ENCODE measurements around the gene ASTN2.

DNA sequence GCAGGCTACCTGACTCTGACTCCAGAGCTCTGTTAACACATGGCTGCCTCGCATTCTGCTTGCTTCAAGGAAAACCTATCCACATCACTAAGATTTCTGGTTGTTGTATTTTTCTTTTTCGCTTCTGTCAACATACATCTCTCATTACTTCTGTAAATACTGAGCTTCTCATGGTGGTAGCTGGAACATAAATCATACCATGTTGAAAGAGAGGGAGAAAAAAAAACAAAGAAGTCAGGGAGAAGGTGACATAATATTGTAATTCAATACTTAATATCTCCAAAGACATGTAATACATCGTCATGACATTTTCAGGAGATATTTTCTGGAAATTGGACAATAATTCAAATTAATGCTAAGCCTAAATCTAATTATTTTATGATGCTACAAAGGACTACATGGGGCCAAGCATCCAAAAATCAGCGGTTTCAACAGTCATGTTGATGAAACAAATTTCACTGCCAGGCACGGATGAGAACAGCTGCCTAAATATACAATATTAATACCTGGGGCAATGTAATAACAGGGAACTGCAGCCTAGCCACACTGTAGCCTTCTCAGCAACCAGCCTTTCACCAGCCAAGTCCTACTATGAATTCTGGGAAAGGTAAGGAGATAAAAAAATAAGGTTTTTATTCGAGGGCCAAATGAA, 395.8 kb downstream of the ASTN2 start:
- TF ChIP-seq ZSCAN20 (CRISPR knock-in tag; IDR thresholded peaks at IDR 0.05) (no peak), POLR2A (IDR thresholded peaks at IDR 0.05; ENCODE audit: low read length) (no peak), RAD21 (conservative IDR thresholded peaks at IDR 0.05 in 1 of 2, IDR thresholded peaks at IDR 0.05 in 1 of 2) (no peak), EP300 (IDR thresholded peaks at IDR 0.05) (no peak), MYC (IDR thresholded peaks at IDR 0.05; ENCODE audit: borderline replicate concordance, low read length) (no peak), CEBPB (IDR thresholded peaks at IDR 0.05) (no peak)
- TF ChIP-seq, protein P1, sequence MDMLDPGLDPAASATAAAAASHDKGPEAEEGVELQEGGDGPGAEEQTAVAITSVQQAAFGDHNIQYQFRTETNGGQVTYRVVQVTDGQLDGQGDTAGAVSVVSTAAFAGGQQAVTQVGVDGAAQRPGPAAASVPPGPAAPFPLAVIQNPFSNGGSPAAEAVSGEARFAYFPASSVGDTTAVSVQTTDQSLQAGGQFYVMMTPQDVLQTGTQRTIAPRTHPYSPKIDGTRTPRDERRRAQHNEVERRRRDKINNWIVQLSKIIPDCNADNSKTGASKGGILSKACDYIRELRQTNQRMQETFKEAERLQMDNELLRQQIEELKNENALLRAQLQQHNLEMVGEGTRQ (IDR thresholded peaks at IDR 0.05), result no peak
- TF ChIP-seq, protein P2, sequence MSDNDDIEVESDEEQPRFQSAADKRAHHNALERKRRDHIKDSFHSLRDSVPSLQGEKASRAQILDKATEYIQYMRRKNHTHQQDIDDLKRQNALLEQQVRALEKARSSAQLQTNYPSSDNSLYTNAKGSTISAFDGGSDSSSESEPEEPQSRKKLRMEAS (IDR thresholded peaks at IDR 0.05), result no peak
- TF ChIP-seq, protein P3, sequence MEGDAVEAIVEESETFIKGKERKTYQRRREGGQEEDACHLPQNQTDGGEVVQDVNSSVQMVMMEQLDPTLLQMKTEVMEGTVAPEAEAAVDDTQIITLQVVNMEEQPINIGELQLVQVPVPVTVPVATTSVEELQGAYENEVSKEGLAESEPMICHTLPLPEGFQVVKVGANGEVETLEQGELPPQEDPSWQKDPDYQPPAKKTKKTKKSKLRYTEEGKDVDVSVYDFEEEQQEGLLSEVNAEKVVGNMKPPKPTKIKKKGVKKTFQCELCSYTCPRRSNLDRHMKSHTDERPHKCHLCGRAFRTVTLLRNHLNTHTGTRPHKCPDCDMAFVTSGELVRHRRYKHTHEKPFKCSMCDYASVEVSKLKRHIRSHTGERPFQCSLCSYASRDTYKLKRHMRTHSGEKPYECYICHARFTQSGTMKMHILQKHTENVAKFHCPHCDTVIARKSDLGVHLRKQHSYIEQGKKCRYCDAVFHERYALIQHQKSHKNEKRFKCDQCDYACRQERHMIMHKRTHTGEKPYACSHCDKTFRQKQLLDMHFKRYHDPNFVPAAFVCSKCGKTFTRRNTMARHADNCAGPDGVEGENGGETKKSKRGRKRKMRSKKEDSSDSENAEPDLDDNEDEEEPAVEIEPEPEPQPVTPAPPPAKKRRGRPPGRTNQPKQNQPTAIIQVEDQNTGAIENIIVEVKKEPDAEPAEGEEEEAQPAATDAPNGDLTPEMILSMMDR (IDR thresholded peaks at IDR 0.05), result no peak
- TF ChIP-seq, protein P4, sequence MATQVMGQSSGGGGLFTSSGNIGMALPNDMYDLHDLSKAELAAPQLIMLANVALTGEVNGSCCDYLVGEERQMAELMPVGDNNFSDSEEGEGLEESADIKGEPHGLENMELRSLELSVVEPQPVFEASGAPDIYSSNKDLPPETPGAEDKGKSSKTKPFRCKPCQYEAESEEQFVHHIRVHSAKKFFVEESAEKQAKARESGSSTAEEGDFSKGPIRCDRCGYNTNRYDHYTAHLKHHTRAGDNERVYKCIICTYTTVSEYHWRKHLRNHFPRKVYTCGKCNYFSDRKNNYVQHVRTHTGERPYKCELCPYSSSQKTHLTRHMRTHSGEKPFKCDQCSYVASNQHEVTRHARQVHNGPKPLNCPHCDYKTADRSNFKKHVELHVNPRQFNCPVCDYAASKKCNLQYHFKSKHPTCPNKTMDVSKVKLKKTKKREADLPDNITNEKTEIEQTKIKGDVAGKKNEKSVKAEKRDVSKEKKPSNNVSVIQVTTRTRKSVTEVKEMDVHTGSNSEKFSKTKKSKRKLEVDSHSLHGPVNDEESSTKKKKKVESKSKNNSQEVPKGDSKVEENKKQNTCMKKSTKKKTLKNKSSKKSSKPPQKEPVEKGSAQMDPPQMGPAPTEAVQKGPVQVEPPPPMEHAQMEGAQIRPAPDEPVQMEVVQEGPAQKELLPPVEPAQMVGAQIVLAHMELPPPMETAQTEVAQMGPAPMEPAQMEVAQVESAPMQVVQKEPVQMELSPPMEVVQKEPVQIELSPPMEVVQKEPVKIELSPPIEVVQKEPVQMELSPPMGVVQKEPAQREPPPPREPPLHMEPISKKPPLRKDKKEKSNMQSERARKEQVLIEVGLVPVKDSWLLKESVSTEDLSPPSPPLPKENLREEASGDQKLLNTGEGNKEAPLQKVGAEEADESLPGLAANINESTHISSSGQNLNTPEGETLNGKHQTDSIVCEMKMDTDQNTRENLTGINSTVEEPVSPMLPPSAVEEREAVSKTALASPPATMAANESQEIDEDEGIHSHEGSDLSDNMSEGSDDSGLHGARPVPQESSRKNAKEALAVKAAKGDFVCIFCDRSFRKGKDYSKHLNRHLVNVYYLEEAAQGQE (IDR thresholded peaks at IDR 0.05), result no peak
